Hepatic stellate cell (primary cell): Measurements from ENCODE around the gene GRN.
"Not testable (repeated sequence)": the region's sequence is repeated elsewhere in the genome, so short reads cannot be mapped to it uniquely, and the experiment has no call there.

ENCODE experiments used
- DNase-seq: peaks from one replicate; pipeline ENCODE4 v3.0.0; 2011; ENCODE audit warnings: low spot score

Gene GRN

DNA sequence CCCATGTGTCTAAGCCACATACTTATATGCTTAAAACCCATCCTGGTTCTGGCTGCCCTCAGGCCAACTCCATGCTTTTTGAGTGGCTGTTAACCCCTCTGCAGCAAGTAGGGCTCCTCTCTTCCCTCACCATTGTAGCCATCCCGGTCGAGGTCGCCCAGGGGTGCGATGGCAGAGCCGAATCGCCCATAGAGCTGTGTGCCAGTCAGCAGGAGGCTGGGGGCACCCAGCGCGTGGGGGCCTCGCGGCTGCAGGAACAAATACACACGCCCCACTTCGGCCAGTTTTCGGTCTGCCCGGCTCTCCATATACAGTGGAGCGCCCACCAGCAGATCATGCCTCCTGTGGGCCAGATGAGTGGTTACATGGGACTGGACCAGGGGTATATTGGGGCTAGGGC, 38.3 kb downstream of the GRN start:
- no peak for DNase-seq

DNA sequence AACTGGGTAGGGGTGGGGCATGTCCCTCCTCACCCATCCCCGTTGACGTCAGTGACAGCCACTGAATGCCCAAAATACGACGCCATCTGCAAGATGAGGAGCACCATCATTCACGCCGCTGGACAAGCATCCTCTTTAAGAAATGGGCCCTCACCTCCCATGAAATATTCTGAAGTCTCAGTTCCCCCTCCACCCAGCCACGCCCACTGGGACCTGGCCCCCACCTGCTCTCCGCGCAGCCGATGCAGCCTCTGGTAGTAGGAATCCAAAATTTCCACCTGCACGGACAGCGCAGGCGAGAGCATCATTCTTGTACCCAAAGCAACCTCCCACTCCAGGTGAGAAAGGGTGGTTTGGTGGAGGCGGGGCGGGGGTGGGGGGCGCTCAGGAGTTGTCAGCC, 38.8 kb downstream of the GRN start:
- DNase-seq, result no peak

DNA sequence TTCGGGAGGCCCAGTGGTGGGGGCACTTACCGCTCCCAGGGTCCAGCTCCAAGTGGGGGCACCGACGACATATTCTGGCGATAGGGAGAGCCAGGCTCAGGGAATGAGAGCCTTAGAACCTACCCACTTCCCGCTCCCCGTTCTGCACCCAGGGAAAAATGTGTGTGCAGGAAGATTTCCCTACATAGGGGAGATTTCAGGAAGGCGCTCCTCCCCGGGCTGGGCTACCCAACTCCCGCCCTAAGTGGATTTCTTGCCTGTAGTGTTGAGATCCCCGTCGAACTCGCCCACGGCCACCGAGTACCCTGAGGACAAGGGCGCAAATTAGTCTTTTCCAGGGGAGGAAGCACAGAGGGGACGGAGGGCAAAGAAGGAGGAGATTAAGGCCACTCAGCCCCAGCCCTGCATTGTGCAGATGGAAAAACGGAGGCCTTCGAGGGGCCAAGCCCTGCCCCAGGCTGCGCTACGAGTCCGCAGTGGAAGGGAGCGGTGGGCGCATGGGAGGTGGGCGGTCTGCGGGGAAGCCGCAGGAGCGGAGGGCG, 39.2 kb downstream of the GRN start:
- no peak for DNase-seq

DNA sequence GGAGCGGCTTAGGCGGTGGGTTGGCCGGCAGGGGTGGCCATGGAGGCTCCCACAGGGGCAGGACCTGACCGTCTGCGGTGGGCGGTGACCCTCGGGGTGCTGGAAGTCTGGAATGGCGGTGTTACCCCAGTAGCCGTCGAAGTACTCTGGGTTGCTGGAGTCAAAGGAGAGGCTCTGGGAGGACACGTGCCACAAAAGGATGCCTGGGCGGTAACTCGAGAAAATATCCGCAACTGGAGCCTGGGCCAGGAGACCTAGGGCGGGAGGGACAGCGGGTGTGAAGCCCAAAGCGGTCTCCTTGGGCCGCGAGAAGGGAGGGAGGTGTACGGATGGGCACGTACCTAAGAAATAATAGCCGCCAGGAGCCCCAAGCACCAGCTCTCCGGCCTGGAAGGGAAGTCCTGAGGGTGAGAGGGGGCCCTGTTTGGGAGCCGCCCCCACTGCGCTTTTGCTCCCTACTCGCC, 39.8 kb downstream of the GRN start:
- DNase-seq, result no peak

DNA sequence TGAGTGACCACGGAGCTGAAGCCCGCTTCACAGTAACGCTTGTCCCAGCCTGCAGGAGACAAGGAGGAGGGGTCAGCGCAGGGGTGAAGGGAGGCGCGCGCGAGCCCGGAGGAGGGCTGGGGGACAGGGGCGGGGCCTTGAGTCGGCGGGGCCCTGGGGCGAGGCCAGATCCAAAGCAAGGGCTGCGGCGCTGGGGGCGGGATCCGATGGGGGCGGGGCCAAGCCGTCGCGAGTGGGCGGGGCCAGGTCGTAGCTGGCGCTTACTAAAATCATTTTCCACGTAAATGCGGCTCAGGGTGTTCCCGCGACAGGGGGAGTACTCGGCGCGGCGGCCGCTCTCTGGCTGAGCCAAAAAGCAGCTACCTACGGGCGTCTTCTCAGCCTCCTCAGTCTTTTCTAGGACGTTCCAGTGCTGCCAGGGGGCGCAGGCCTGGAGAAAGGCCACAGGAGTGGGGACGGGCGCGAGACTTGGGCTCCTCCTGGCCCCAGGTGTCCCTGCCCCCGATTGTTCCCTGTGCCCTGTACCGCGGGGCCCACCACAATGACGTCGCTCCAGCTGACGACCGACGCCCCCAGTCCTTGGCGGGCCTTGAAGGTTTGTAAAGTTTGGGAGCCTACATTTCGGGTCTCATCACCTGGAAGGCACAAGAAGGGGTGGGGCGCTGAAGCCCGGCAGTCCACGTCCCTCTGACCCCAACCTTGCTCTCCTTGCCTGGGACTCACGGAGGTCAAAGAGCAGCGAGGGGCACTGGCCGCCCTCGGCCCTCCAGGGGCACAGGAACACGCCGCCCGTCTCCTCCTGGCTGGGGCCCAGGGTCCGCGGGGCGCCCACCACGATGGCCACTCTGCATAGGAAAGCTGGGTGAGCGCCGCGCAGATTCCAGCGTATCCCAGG, 40.4 kb downstream of the GRN start:
- peak; percentile 70 for DNase-seq

DNA sequence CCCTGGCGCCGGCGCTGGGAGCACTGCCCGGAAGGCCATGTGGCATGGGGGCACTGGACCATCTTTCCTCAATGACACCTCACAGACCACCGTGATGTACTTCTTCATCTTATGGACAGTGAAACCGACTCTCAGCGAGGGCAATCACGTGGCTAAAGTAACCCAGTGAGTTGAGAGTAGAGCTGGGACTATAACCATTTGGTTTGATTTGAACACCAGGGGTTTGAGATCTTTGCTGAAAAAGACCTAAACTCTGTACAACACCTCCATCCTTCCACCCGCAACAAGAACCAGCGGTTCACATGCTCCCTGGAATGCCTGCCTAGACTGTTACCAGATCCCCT, 41.1 kb downstream of the GRN start:
- DNase-seq, result no peak

DNA sequence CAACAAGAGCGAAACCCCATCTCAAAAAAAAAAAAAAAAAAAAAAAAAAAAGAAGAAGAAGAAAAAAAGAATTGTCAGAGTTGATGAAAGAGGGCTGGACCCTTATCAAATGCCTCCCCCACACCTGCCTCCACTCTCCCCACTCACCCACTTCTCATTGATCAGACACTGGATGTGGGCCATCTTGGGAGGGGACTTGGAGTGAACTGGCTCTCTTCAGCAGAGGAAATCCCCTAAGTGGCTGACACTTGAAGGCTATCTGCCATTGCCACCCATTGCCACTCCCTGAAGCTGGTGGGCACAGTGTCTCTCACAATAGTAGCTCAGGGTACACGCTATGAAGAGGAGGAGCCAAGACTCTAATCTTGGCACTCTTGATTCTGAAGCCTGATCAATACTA, 42.7 kb downstream of the GRN start:
- DNase-seq, result no peak

DNA sequence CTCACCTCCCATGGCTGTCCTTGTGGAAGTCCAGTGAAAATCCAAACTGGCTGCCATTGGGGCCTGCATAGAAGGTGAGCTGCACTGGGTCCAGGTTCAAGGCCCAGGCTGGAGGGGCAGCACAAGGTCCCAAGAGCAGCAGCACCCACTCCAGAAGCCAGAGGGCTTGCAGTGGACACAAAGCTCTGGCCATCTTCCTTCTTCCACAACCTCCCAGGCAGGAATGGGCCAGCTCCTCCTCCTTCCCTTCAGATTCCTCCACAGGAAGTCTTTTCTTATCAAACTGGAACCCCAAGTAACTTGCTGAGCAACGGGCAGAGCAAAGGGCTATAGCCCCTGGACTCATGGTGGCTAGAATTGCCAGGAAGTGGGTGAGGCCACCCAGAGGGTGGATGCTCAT, 44.2 kb downstream of the GRN start, which contains the start of gene ITGA2B:
ITGA2B (minus strand) TSS at position 369 of the 400 bp plus-strand sequence; CDS start at position 193, 176 bp downstream.
- no peak for DNase-seq

DNA sequence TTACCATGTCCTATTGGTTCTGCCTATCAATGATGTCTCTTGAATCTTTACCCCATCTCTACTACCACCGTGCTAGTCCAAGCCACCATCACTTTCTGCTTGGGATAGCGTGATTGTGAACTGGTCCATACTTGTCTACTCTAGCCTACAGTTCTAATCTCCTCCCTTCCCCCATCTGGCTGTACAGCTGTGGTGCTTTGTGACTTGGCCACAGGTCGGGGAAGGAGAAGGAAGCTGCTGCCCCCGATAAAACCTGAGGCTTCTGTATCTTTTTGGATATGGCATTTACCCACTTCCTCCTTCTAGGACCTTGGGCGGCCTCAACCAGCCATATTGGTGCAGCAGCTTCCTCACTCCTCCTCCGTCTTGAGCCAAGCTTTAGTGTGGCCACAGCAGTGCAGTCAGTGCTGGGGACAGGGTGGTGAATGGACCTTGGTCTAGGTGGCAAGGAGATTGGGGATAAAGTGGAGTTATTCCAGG, 44.7 kb downstream of the GRN start:
- no peak for DNase-seq

DNA sequence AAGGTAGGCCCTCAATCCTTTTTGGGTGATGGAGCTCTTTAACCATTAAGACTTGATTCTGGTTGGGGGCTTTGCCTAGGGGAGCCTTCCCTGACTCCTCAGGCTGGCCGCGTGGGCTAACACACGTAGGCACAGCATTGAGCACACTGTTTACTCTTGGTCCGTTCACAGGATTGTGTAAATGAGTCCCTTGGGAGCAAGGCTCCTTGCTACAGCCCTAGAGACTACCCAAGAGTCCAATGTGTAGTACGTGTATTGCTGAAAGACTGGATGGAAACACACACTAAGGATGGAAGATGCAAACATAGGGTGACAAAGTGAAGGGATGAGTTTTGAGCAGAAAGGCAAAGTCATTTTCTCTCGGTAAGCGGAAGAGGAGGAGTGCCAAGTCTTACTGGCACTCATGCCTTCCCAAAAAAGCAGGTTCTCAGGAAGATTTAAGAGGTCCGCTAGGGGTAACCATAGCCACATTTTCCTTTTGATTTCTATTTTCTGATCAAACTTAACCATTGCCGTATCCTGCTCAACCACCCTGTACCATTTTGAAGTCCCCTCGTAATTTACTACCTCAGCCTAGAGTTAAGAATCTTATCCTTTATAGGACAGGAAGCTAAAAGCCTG, 45.3 kb downstream of the GRN start:
- DNase-seq, result no peak

DNA sequence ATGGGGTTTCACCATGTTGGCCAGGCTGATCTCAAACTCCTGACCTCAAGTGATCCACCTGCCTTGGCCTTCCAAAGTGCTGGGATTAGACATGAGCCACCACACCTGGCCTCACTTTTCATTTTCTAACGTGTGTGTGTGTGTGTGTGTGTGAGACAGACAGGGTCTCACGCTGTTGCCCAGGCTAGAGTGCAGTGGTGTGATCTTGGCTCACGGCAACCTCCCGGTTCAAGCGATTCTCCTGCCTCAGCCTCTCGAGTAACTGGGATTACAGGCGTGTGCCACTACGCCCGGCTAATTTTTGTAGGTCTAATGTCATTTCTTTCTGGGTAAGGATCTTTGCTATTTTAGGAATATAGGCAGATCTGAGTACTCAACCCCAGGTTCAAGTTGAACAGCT, 49.0 kb downstream of the GRN start:
- not testable (repeated sequence) for DNase-seq

DNA sequence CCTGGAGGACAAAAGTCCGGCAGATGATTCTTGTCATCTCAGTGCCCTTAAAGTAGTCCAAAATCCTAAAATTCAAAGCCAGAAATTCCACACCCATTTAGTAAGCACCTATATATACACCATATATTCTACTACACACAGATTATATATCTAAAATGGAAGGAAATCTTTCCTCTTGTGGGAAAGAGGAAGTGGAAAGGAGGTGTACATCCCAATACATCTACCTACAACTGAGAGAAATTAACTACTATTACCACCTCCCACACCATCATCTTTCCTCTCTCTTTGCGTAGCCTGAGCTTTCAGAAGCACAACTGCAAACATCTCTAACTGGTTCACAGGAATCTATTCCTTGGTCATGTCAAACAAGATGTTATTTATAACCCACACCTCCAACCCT, 49.7 kb downstream of the GRN start:
- DNase-seq, result no peak

DNA sequence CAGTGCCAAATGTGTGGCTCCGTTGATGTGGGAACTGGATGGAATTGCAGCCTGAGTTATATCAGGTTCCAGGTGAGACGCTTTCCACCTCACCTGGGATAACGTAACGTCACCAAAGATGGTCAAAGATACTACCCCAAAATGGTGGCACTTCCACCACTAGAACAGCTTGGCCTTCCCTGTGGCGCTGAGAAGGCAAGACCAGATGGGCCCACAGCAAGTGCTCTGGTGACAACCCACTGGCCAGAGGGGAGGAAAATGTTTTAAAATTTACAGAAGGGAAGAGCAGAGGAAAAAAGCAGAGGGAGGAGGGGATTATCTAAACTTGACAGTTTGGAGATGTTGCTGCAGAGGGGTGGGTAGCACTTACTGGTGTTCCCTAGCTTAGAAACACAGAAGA, 51.8 kb downstream of the GRN start:
- DNase-seq, result no peak

DNA sequence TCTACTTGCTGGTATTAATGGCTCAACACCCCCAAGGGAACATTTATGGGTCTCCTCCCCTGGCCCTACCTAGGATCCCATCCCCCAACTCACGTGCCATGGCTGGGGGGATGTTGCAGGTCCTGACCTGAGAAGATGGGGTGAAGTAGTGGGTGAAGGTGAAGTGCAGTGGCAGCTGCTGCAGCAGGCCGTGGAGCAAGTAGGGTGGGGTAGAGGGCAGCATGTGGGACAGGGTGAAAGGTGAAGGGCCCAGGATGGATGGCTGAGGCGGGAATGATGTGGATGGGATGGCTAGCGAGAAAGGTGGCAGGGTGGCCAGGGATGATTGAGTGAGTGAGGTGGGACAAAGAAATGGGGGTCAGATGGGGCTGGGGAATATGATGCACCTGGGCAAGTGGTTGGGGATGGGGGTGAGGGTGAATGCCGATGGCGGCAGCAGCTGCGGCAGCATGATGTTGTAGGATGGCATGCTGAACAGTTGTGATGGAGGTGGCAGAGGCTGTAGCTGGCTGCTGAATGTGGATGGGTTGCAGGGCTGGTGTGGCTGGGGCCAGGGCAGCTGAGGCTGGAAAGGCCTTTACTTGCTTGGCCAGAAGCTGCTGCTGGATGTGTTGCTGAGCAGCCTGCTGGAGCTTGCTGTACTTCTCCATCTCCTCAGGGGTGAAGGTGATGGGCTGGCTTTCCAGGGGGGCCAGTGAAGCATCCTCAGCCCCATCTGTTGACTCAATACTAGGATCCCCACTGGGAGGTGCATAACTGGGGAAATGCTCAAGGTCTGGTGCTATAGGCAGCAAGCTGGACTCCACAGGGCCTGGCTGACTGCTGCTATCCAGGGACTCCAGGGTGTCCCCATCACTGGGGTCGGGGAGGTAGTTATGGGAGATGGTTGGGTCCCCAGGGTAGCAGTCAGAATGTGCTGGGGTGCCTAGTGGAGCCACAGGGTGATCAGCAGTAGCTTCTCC, 52.7 kb downstream of the GRN start:
- no peak for DNase-seq

DNA sequence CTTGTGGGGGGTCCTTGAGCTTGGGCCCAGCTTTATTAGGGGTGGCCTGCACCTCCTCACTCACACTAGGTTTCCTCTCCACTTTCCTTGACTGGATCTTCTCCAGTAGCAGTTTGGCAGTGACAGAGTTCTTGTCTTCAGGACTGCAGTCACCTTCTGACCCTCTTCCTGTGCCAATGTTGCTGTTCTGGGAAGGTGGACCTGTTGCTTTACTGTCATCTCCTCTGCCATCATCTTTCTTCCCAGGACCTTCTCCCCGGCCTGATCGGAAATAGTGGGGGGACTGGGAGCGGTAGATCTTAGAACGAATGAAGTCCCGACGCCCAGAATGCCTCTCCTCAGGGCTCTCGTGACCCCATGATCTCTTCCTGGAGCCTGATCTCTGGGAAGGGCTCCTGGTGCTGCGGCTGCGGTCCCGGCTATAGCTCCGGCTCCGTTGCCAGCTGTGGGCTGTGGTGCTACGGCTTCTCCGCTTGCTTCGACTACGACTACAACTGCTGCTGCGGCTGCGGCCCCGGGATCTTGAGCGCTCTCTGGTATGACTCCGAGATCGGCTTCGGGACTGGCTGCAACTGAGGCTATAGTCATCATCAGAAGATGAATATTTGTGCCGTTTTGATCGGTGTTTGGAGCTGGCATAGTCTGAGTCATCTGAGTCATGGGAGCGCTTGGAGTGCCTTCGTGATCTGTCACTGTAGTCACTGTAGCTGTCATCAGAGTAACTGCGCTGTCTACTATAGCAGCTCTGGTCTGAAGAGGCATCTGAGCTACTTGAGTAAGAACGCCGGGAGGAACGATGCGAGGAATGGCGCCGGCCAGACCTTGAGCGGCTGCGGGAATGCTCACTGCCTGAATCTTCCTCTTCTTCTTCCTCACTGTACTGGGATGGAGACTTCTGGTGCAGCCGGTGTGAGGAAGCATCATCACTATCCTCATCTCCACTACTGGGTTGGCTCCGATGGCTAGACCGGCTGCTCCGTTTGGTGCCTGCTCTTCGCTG, 53.9 kb downstream of the GRN start:
- DNase-seq, result no peak

DNA sequence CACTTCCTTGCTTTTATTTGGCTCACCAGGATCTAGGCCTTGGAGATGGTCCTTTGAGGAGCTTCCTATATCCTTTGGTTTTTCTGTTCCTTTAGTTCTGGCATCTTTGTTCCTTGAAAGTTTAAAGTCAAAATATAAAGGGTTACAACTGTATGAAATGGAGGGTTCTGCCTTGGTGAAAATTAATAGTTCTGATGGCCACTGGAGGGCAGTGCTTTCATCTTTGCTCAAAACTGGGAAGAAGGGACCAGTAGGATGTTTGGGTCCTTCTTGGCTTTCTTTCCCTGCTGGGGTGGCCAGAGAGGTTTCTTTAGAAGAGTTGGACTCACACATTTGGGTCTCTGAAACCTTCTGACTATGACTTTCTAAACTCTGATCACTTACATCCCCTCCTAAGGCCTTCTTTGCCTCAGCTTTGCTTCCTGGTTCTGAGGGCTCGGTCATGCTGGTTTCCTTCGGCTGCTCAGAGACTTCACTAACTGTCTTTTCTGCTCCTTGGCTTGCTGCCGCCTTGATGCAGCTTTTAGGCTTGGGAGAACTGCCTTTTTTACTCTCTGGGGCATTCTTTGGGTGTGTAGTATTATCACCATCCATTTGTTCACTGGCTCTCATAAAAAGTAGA, 55.2 kb downstream of the GRN start:
- no peak for DNase-seq
